Activated CD8-positive, alpha-beta T cell treated with anti-CD3 and anti-CD28 coated beads for 36 hours (primary cell): ENCODE results near the gene COL1A1. TPM values are rescaled to one million over a fixed set of nuclear protein-coding genes. Genes with fewer than 3 reads are reported as not detected.

Experiments used
- ATAC-seq: fragments of 200-7000 bp; cut with Tn5 transposase; one replicate; pipeline ENCODE4 v1.10.0; 2021; ENCODE audit warnings: mild to moderate bottlenecking, moderate library complexity
- CTCF ChIA-PET: fragments of 350-600 bp; sonication (Branson Sonifier 250); formaldehyde crosslinking; loops from one replicate; lab custom pipeline; 2021; ENCODE audit warnings: antibody characterized with exemption; lab: Charles Lee
- POLR2A ChIA-PET: fragments of 350-600 bp; sonication (Branson Sonifier 250); formaldehyde crosslinking; loops from one replicate; lab custom pipeline; 2021; ENCODE audit warnings: antibody characterized with exemption; lab: Charles Lee
- DNase-seq: peaks from one replicate; pipeline ENCODE4 v3.0.0-alpha.2; 2020
- H3K27ac Mint-ChIP-seq: one replicate; pipeline ENCODE4 v1.8.0; 2021; ENCODE audit warnings: mild to moderate bottlenecking, mixed read lengths
- H3K27me3 Mint-ChIP-seq: one replicate; pipeline ENCODE4 v1.8.0; 2021; ENCODE audit warnings: mixed read lengths
- H3K36me3 Mint-ChIP-seq: one replicate; pipeline ENCODE4 v1.8.0; 2021; ENCODE audit warnings: low read depth, mixed read lengths
- H3K4me1 Mint-ChIP-seq: one replicate; pipeline ENCODE4 v1.8.0; 2021; ENCODE audit warnings: low read depth, mixed read lengths
- H3K4me3 Mint-ChIP-seq: one replicate; pipeline ENCODE4 v1.8.0; 2021; ENCODE audit warnings: mild to moderate bottlenecking, moderate library complexity, mixed read lengths
- H3K9me3 Mint-ChIP-seq: one replicate; pipeline ENCODE4 v1.8.0; 2021; ENCODE audit warnings: mixed read lengths
- intact Hi-C: fragments of 100-400 bp; cut with micrococcal nuclease; formaldehyde crosslinking; loops from one replicate; pipeline ENCODE4 v1.10.0; 2022
- total RNA-seq, 2 experiments: library from RNA; stranded (reverse); gene quantifications; one replicate each; pipeline ENCODE4 v1.2.3, GENCODE V29; 2021
- TF ChIP-seq, protein P1 (sequence below): fragments of 200-600 bp; IDR thresholded peaks from one replicate; pipeline ENCODE4 v1.8.0; 2022; ENCODE audit warnings: antibody characterized with exemption, mild to moderate bottlenecking

COL1A1 gene
- total RNA-seq, 2 experiments from 2014 or later: 0.92 to 1.0 TPM

DNA sequence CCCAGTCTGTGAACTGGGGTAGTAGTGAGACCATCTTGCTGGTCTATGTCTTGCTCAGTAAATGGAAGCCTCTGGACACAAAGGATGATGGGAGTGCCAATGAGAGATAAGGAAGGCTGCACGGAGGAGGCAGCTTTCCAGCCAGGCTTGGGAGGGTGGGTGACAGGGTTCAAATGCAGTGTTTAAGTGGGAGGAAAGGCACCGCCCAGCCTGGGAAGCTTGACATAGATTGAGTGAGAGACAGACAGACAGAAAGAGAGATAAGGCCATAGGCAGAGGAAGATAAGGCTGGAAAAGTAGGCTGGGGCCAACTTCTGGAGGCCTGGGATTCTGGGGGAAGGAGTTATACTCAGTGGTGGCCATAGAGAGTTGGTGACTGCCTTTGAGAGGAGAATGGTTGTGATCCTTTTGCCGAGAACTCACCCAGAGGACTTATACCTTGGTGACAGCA lies 7.2 kb upstream of the COL1A1 start:
- POLR2A ChIA-PET: no interaction called here
- Mint-ChIP-seq H3K27ac (no peak overlapping the region), H3K4me3 (no peak overlapping the region), H3K36me3 (no peaks in the 10 kb centered on the region), H3K27me3 (peaks cover 50% of the 10 kb centered on the region), H3K4me1 (peaks cover 28% of the 10 kb centered on the region), H3K9me3 (no peaks in the 10 kb centered on the region)
- ATAC-seq (no peak), DNase-seq (no peak)
- CTCF ChIA-PET: interaction anchor here (1.9 to 3.0 kb wide), 2 partner anchors 39 to 88 kb away, joined by 6 to 8 read pairs; no protein-coding TSS in a partner anchor
- TF ChIP-seq, protein P1, sequence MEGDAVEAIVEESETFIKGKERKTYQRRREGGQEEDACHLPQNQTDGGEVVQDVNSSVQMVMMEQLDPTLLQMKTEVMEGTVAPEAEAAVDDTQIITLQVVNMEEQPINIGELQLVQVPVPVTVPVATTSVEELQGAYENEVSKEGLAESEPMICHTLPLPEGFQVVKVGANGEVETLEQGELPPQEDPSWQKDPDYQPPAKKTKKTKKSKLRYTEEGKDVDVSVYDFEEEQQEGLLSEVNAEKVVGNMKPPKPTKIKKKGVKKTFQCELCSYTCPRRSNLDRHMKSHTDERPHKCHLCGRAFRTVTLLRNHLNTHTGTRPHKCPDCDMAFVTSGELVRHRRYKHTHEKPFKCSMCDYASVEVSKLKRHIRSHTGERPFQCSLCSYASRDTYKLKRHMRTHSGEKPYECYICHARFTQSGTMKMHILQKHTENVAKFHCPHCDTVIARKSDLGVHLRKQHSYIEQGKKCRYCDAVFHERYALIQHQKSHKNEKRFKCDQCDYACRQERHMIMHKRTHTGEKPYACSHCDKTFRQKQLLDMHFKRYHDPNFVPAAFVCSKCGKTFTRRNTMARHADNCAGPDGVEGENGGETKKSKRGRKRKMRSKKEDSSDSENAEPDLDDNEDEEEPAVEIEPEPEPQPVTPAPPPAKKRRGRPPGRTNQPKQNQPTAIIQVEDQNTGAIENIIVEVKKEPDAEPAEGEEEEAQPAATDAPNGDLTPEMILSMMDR: no peak
- intact Hi-C loops: no loop called here

DNA sequence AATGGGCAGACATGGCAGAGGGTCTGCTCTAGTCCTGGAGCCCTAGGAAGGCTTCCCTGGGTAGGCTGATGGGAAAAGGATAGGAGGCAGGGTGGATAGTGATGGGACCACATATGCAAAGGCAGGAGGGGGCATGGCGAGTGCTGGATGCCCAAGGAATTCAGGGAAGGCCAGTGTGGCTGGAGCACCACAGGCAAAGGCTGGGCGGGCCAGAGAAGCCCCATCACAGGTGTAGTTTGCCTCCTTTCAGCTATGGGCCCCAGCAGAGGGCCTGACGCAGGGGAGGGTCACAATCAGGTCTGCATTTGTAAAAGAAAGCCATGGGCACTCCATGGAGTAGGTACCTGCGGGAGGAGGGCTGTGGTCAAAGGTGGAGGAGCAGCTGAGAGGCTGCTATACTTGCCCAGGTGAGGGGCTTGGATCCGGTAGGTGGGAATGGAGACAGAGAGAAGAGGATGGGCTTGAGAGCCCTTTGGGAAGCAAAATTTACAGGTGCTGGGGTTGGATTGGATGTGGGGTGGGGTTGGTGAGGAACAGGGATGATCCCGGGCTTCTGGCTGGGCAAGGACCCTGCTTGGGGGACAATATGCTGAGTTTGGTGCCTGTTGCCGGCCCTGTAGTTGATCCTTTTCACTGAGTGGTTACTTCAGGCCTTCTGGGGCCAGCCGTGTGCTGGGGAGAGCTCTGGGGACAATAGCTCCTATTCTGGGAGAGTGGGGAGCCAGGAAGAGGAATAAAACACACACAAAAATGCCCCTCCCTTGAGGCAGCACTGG lies 6.5 kb upstream of the COL1A1 start:
- intact Hi-C loops: no loop called here
- peaks cover 23% of the 10 kb centered on the region for H3K4me1 Mint-ChIP-seq
- TF ChIP-seq, protein P1: no peak
- ATAC-seq: no peak
- POLR2A ChIA-PET: no interaction called here
- H3K4me3 Mint-ChIP-seq: no peak overlapping the region
- H3K9me3 Mint-ChIP-seq: no peaks in the 10 kb centered on the region
- H3K27ac Mint-ChIP-seq: no peak overlapping the region
- CTCF ChIA-PET: interaction anchor here (1.0 to 3.0 kb wide), 3 partner anchors 38 to 210 kb away, joined by 3 to 8 read pairs (median 6); no protein-coding TSS in a partner anchor
- peaks cover 49% of the 10 kb centered on the region for H3K27me3 Mint-ChIP-seq
- no peaks in the 10 kb centered on the region for H3K36me3 Mint-ChIP-seq
- no peak for DNase-seq

GRCh38 chr17:50207315-50207714 lies 5.9 kb upstream of the COL1A1 start:
- Mint-ChIP-seq H3K4me3 (no peak overlapping the region), H3K9me3 (no peaks in the 10 kb centered on the region), H3K27ac (no peak overlapping the region), H3K27me3 (peaks cover 53% of the 10 kb centered on the region), H3K36me3 (no peaks in the 10 kb centered on the region), H3K4me1 (peaks cover 16% of the 10 kb centered on the region)
- no peak for DNase-seq
- ChIA-PET POLR2A (no interaction called here), CTCF (interaction anchor here (1.0 to 1.9 kb wide), 2 partner anchors 89 to 209 kb away, joined by 3 to 8 read pairs; no protein-coding TSS in a partner anchor)
- no peak for ATAC-seq
- intact Hi-C loops: no loop called here
- TF ChIP-seq, protein P1: no peak

GRCh38 chr17:50206604-50207293 lies 5.3 kb upstream of the COL1A1 start:
- ChIA-PET CTCF (interaction anchor here (1.0 kb wide), 1 partner anchor 209 kb away, joined by 3 read pairs; no protein-coding TSS in a partner anchor), POLR2A (no interaction called here)
- Mint-ChIP-seq H3K27me3 (peaks cover 55% of the 10 kb centered on the region), H3K27ac (no peak overlapping the region), H3K4me3 (no peak overlapping the region), H3K36me3 (no peaks in the 10 kb centered on the region), H3K9me3 (no peaks in the 10 kb centered on the region), H3K4me1 (peaks cover 14% of the 10 kb centered on the region)
- peak; percentile 43 for ATAC-seq
- TF ChIP-seq, protein P1: no peak
- intact Hi-C loops: no loop called here
- DNase-seq: peak; percentile 55
